Measurements from ENCODE around the gene H3-3A. TPM values are rescaled to one million over a fixed set of nuclear protein-coding genes. Genes with fewer than 3 reads are reported as not detected.

The H3-3A gene
- polyA plus RNA-seq, 3 donors = 961 to 1,826 (median 1,812) TPM

GRCh38 chr1:226033582-226033981, 28.9 kb upstream of the H3-3A start:
- Mint-ChIP-seq H3K9me3 (peaks cover 0 to 7% (median 0%) of the 10 kb centered on the region in 7 donors), H3K4me3 (peak overlapping the region; percentile 58 to 76), H3K27ac (peak overlapping the region; percentile 95 to 98 (median 97)), H3K36me3 (peaks cover 1 to 4% of the 10 kb centered on the region in 2 donors), H3K4me1 (peaks cover 73% of the 10 kb centered on the region), H3K27me3 (ENCODE audit: low read depth in 3 of 3) (peaks cover 0 to 4% (median 3%) of the 10 kb centered on the region in 3 donors)
- no peak overlapping the region for H2AFZ ChIP-seq (ENCODE audit: insufficient read depth, low read depth, low read length, poor library complexity, severe bottlenecking)
- H3K4me1 ChIP-seq (ENCODE audit: control insufficient read depth in 1 of 2, insufficient read depth in 2 of 2, low read length in 2 of 2) = peaks cover 74 to 82% of the 10 kb centered on the region in 2 donors
- peak overlapping the region; percentile 58 for H3K9ac ChIP-seq (ENCODE audit: insufficient read depth, low read length, poor library complexity, severe bottlenecking)
- peak overlapping the region; percentile 22 to 73 (median 50) for H3K4me3 ChIP-seq (replicated peaks in 1 of 3; ENCODE audit: low read depth in 2 of 3, low read length in 3 of 3)
- peak; percentile 38 to 84 (median 79) for DNase-seq
- intact Hi-C loops (cut with micrococcal nuclease) = loop anchor here in 1 of 2 donors (2.0 kb wide), 1 partner anchor 31 kb away; no protein-coding TSS in a partner anchor
- no peaks in the 10 kb centered on the region for H3K36me3 ChIP-seq (replicated peaks in 1 of 2; ENCODE audit: control insufficient read depth in 1 of 2, insufficient read depth in 2 of 2, low read length in 2 of 2)
- H3K9me3 ChIP-seq (replicated peaks in 1 of 2; ENCODE audit: control insufficient read depth in 1 of 2, insufficient read depth in 1 of 2, low read length in 2 of 2) = no peaks in the 10 kb centered on the region
- no peaks in the 10 kb centered on the region for H4K20me1 ChIP-seq (ENCODE audit: insufficient read depth, low read length)
- H3K79me2 ChIP-seq (ENCODE audit: insufficient read depth, low read length) = no peaks in the 10 kb centered on the region
- 6% methylated on average over 3 of the region's 4 CpGs for WGBS (ENCODE audit: insufficient coverage)
- H3K27ac ChIP-seq (ENCODE audit: low read depth in 1 of 2, low read length in 2 of 2) = peak overlapping the region; percentile 90 to 96
- TF ChIP-seq, protein P1, sequence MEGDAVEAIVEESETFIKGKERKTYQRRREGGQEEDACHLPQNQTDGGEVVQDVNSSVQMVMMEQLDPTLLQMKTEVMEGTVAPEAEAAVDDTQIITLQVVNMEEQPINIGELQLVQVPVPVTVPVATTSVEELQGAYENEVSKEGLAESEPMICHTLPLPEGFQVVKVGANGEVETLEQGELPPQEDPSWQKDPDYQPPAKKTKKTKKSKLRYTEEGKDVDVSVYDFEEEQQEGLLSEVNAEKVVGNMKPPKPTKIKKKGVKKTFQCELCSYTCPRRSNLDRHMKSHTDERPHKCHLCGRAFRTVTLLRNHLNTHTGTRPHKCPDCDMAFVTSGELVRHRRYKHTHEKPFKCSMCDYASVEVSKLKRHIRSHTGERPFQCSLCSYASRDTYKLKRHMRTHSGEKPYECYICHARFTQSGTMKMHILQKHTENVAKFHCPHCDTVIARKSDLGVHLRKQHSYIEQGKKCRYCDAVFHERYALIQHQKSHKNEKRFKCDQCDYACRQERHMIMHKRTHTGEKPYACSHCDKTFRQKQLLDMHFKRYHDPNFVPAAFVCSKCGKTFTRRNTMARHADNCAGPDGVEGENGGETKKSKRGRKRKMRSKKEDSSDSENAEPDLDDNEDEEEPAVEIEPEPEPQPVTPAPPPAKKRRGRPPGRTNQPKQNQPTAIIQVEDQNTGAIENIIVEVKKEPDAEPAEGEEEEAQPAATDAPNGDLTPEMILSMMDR (IDR thresholded peaks at IDR 0.05) = no peak
- peak overlapping the region; percentile 66 for H3K4me2 ChIP-seq (replicated peaks; ENCODE audit: extremely low read depth, low read length, poor library complexity, severe bottlenecking)
- no peaks in the 10 kb centered on the region for H3K27me3 ChIP-seq (ENCODE audit: control insufficient read depth in 2 of 2, insufficient read depth in 2 of 2, low read length in 2 of 2)

GRCh38 chr1:226033991-226034390, 28.5 kb upstream of the H3-3A start:
- Histone ChIP-seq H2AFZ (ENCODE audit: insufficient read depth, low read depth, low read length, poor library complexity, severe bottlenecking) (no peak overlapping the region), H3K27ac (ENCODE audit: low read depth in 1 of 2, low read length in 2 of 2) (peak overlapping the region; percentile 90 to 96), H3K4me3 (replicated peaks in 1 of 3; ENCODE audit: low read depth in 2 of 3, low read length in 3 of 3) (peak overlapping the region; percentile 22 to 73 (median 50)), H4K20me1 (ENCODE audit: insufficient read depth, low read length) (no peaks in the 10 kb centered on the region), H3K9me3 (replicated peaks in 1 of 2; ENCODE audit: control insufficient read depth in 1 of 2, insufficient read depth in 1 of 2, low read length in 2 of 2) (no peaks in the 10 kb centered on the region), H3K4me1 (ENCODE audit: control insufficient read depth in 1 of 2, insufficient read depth in 2 of 2, low read length in 2 of 2) (peaks cover 71 to 78% of the 10 kb centered on the region in 2 donors), H3K27me3 (ENCODE audit: control insufficient read depth in 2 of 2, insufficient read depth in 2 of 2, low read length in 2 of 2) (no peaks in the 10 kb centered on the region), H3K36me3 (replicated peaks in 1 of 2; ENCODE audit: control insufficient read depth in 1 of 2, insufficient read depth in 2 of 2, low read length in 2 of 2) (no peaks in the 10 kb centered on the region), H3K4me2 (replicated peaks; ENCODE audit: extremely low read depth, low read length, poor library complexity, severe bottlenecking) (peak overlapping the region; percentile 66), H3K79me2 (ENCODE audit: insufficient read depth, low read length) (no peaks in the 10 kb centered on the region), H3K9ac (ENCODE audit: insufficient read depth, low read length, poor library complexity, severe bottlenecking) (peak overlapping the region; percentile 58)
- intact Hi-C loops (cut with micrococcal nuclease) = loop anchor here in 1 of 2 donors (2.0 kb wide), 1 partner anchor 31 kb away; no protein-coding TSS in a partner anchor
- H3K27me3 Mint-ChIP-seq (ENCODE audit: low read depth in 3 of 3) = peaks cover 0 to 4% (median 3%) of the 10 kb centered on the region in 3 donors
- H3K27ac Mint-ChIP-seq = peak overlapping the region; percentile 95 to 98 (median 97)
- H3K9me3 Mint-ChIP-seq = peaks cover 0 to 7% (median 0%) of the 10 kb centered on the region in 7 donors
- TF ChIP-seq, protein P1 (IDR thresholded peaks at IDR 0.05) = no peak
- peaks cover 68% of the 10 kb centered on the region for H3K4me1 Mint-ChIP-seq
- H3K36me3 Mint-ChIP-seq = peaks cover 1 to 4% of the 10 kb centered on the region in 2 donors
- DNase-seq = no peak
- H3K4me3 Mint-ChIP-seq = peak overlapping the region; percentile 58 to 76

Measured in CD14-positive monocyte (primary cell).